Body of pancreas (tissue), 4 donors: ENCODE data around the gene MESP1.

ENCODE experiments used
- CTCF ChIP-seq, 7 experiments: fragments of 450-650 bp in 4 of 7; fragments of 200-600 bp in 3 of 7; sonication (generic) in 3 of 7; IDR thresholded peaks; one replicate each; pipeline ENCODE4 v1.5.1; 2016 to 2019; ENCODE audit warnings: antibody characterized with exemption in 7 of 7
- POLR2A ChIP-seq, 3 donors: fragments of 450-650 bp; IDR thresholded peaks; one replicate each; pipeline ENCODE4 v1.6.1; 2016; ENCODE audit warnings: antibody characterized with exemption in 3 of 3, mild to moderate bottlenecking in 2 of 3

GRCh38 chr15:89785774-89786140 lies 34.7 kb upstream of the MESP1 start:
- TF ChIP-seq CTCF (IDR thresholded peaks at IDR 0.05) (no peak), POLR2A (IDR thresholded peaks at IDR 0.05) (no peak)
